DND-41 (cell line): ENCODE results near the gene UNC119.

Source experiments
- CTCF ChIP-seq: IDR thresholded peaks from 2 replicates; pipeline ENCODE4 v1.5.1; 2012; ENCODE audit warnings: borderline replicate concordance, low read length, moderate library complexity, mild to moderate bottlenecking; ENCODE audit not compliant: poor library complexity, severe bottlenecking; ENCODE audit errors: extremely low read depth
- EZH2 ChIP-seq: IDR thresholded peaks from 3 replicates; pipeline ENCODE4 v1.6.1; 2012; ENCODE audit warnings: borderline replicate concordance, low read depth, mild to moderate bottlenecking, moderate library complexity, low read length, inconsistent platforms; ENCODE audit not compliant: severe bottlenecking

GRCh38 chr17:28547623-28548416 is 4.6 kb downstream of the UNC119 start:
- TF ChIP-seq CTCF (peak; percentile 85), EZH2 (no peak)
